Measurements from ENCODE around the gene RNF11.
"Not testable (repeated sequence)": the region's sequence is repeated elsewhere in the genome, so short reads cannot be mapped to it uniquely, and the experiment has no call there.

Gene RNF11

GRCh38 chr1:51228471-51228870 is 7.6 kb upstream of the RNF11 start:
- DNase-seq (ENCODE audit: low spot score) = not testable (repeated sequence)

- peak; percentile 30 for DNase-seq (ENCODE audit: low spot score)
These were observed 5.5 kb upstream of the RNF11 start for GRCh38 chr1:51230501-51231078.

- DNase-seq (ENCODE audit: low spot score) = no peak
These were observed 5.0 kb upstream of the RNF11 start for GRCh38 chr1:51231120-51231519.

GRCh38 chr1:51231896-51232295 is 4.2 kb upstream of the RNF11 start:
- DNase-seq (ENCODE audit: low spot score) = no peak

- DNase-seq (ENCODE audit: low spot score) = not testable (repeated sequence)
These were observed 1.8 kb upstream of the RNF11 start for GRCh38 chr1:51234236-51234635.

- DNase-seq (ENCODE audit: low spot score) = peak; percentile 35
These were observed 1.2 kb upstream of the RNF11 start for GRCh38 chr1:51234721-51235425.

- DNase-seq (ENCODE audit: low spot score) = peak; percentile 29
These were observed 668 bp downstream of the RNF11 start for GRCh38 chr1:51236531-51237350.

- DNase-seq (ENCODE audit: low spot score) = peak; percentile 32
These were observed 1.4 kb downstream of the RNF11 start for GRCh38 chr1:51237351-51238033.

GRCh38 chr1:51238034-51238403 is 1.9 kb downstream of the RNF11 start:
- DNase-seq (ENCODE audit: low spot score) = no peak

- DNase-seq (ENCODE audit: low spot score) = no peak
These were observed 4.0 kb downstream of the RNF11 start for GRCh38 chr1:51240084-51240483.

- DNase-seq (ENCODE audit: low spot score) = no peak
These were observed 5.0 kb downstream of the RNF11 start for GRCh38 chr1:51241119-51241518.

- no peak for DNase-seq (ENCODE audit: low spot score)
These were observed 6.5 kb downstream of the RNF11 start for GRCh38 chr1:51242546-51242945.

GRCh38 chr1:51247022-51247421 is 10.9 kb downstream of the RNF11 start:
- no peak for DNase-seq (ENCODE audit: low spot score)

GRCh38 chr1:51247499-51247898 is 11.4 kb downstream of the RNF11 start:
- no peak for DNase-seq (ENCODE audit: low spot score)

- no peak for DNase-seq (ENCODE audit: low spot score)
These were observed 13.4 kb downstream of the RNF11 start for GRCh38 chr1:51249445-51249844.

GRCh38 chr1:51250729-51251128 is 14.7 kb downstream of the RNF11 start:
- not testable (repeated sequence) for DNase-seq (ENCODE audit: low spot score)

GRCh38 chr1:51251165-51251564 is 15.1 kb downstream of the RNF11 start:
- not testable (repeated sequence) for DNase-seq (ENCODE audit: low spot score)

GRCh38 chr1:51252366-51252765 is 16.3 kb downstream of the RNF11 start:
- DNase-seq (ENCODE audit: low spot score) = no peak

- no peak for DNase-seq (ENCODE audit: low spot score)
These were observed 17.6 kb downstream of the RNF11 start for GRCh38 chr1:51253691-51254090.

- no peak for DNase-seq (ENCODE audit: low spot score)
These were observed 19.3 kb downstream of the RNF11 start for GRCh38 chr1:51255331-51255730.

- no peak for DNase-seq (ENCODE audit: low spot score)
These were observed 27.2 kb downstream of the RNF11 start for GRCh38 chr1:51263147-51263877.

- DNase-seq (ENCODE audit: low spot score) = peak; percentile 14
These were observed 28.4 kb downstream of the RNF11 start for GRCh38 chr1:51264451-51264850.
